HCT116 (cell line): ENCODE data around the gene MAN2C1. TPM values are rescaled to one million over a fixed set of nuclear protein-coding genes. Genes with fewer than 3 reads are reported as not detected.
"Not testable (repeated sequence)": the region's sequence is repeated elsewhere in the genome, so short reads cannot be mapped to it uniquely, and the experiment has no call there.

Source experiments
- ATAC-seq: fragments of 200-7000 bp; cut with Tn5 transposase; 2 replicates; pipeline ENCODE4 v1.9.1; 2020; ENCODE audit warnings: mild to moderate bottlenecking, moderate library complexity
- BruUV-seq: library from RNA; stranded (reverse); fragments of 400-500 nt; replicated peaks from 2 replicates; lab custom pipeline; 2021; lab: Mats Ljungman, UMichigan
- CTCF ChIA-PET: fragments of 300-600 bp; sonication (Branson Sonifier 250); formaldehyde crosslinking; loops from one replicate; lab custom pipeline; 2021; ENCODE audit warnings: antibody characterized with exemption; lab: Charles Lee
- POLR2A ChIA-PET: fragments of 300-600, 350-600 bp; sonication (Branson Sonifier 250); formaldehyde crosslinking; loops from one replicate; lab custom pipeline; 2021; ENCODE audit warnings: antibody characterized with exemption; lab: Charles Lee
- RAD21 ChIA-PET, 2 experiments: fragments of 300-600 bp; sonication (Branson Sonifier 250); formaldehyde crosslinking; loops; one replicate each; lab custom pipeline; 2023; ENCODE audit warnings: low total read pairs in 2 of 2; ENCODE audit not compliant: uncharacterized antibody in 2 of 2, unreplicated experiment in 2 of 2, low non-redundant PET in 1 of 2; lab: Charles Lee
- DNase-seq: peaks from one replicate; pipeline ENCODE4 v3.0.0-alpha.2; 2010; ENCODE audit warnings: low read depth, low spot score
- H2AFZ ChIP-seq: fragments of 200-600 bp; shearing (Covaris generic), sonication (generic); 2 replicates; pipeline ENCODE4 v1.6.1; 2017; ENCODE audit warnings: low read depth, mixed run types, mixed read lengths, antibody characterized with exemption, low read length; ENCODE audit not compliant: poor library complexity, severe bottlenecking
- H3K27ac ChIP-seq: 2 replicates; pipeline ENCODE4 v1.5.1; 2012; ENCODE audit warnings: low read depth, low read length
- H3K27me3 ChIP-seq: fragments of 200-600 bp; sonication (generic); 2 replicates; pipeline ENCODE4 v1.6.1; 2016; ENCODE audit warnings: mixed run types, low read length, mixed read lengths; ENCODE audit not compliant: insufficient read depth
- H3K36me3 ChIP-seq, 2 experiments: fragments of 200-500 bp in 1 of 2; fragments of 200-600 bp in 1 of 2; sonication (Bioruptor generic) in 1 of 2; sonication (generic) in 1 of 2; 2 replicates each; pipeline versions ENCODE4 v1.5.1 to v1.6.1; 2014 to 2016; ENCODE audit warnings: low read length in 2 of 2, inconsistent platforms in 1 of 2, mixed read lengths in 1 of 2, mixed run types in 1 of 2; ENCODE audit not compliant: insufficient read depth in 2 of 2, control insufficient read depth in 1 of 2
- H3K4me1 ChIP-seq, 2 experiments: fragments of 200-600 bp in 1 of 2; sonication (generic) in 1 of 2; 2 replicates each; pipeline versions ENCODE4 v1.5.1 to v1.6.1; 2012 to 2017; ENCODE audit warnings: low read length in 2 of 2, inconsistent platforms in 1 of 2, mild to moderate bottlenecking in 1 of 2, mixed read lengths in 1 of 2, mixed run types in 1 of 2, moderate library complexity in 1 of 2; ENCODE audit not compliant: insufficient read depth in 2 of 2, control insufficient read depth in 1 of 2
- H3K4me2 ChIP-seq: fragments of 200-600 bp; sonication (generic); 2 replicates; pipeline ENCODE4 v1.6.1; 2017; ENCODE audit warnings: mixed run types, low read length, mixed read lengths
- H3K4me3 ChIP-seq, 2 experiments: fragments of 200-600 bp in 1 of 2; sonication (generic) in 1 of 2; replicated peaks in 1 of 2; 2 replicates each; pipeline ENCODE4 v1.5.1; 2011 to 2016; ENCODE audit warnings: low read length in 2 of 2, control low read depth in 1 of 2, low read depth in 1 of 2, mild to moderate bottlenecking in 1 of 2, mixed read lengths in 1 of 2, mixed run types in 1 of 2
- H3K79me2 ChIP-seq: fragments of 200-600 bp; sonication (generic); 2 replicates; pipeline ENCODE4 v1.6.1; 2017; ENCODE audit warnings: mild to moderate bottlenecking, mixed run types, low read length, moderate library complexity, mixed read lengths; ENCODE audit not compliant: insufficient read depth
- H3K9ac ChIP-seq: fragments of 200-600 bp; sonication (generic); 2 replicates; pipeline ENCODE4 v1.6.1; 2016; ENCODE audit warnings: low read length, mixed read lengths
- H3K9me2 ChIP-seq: fragments of 200-600 bp; sonication (generic), shearing (Covaris generic); 2 replicates; pipeline ENCODE4 v1.6.1; 2017; ENCODE audit warnings: mixed run types, mild to moderate bottlenecking, moderate library complexity; ENCODE audit not compliant: insufficient read depth
- H3K9me3 ChIP-seq, 2 experiments: fragments of 200-500 bp in 1 of 2; fragments of 200-600 bp in 1 of 2; sonication (Bioruptor generic) in 1 of 2; sonication (generic) in 1 of 2; 2 replicates each; pipeline ENCODE4 v1.6.1; 2014 to 2017; ENCODE audit warnings: low read length in 2 of 2, mixed read lengths in 2 of 2, inconsistent platforms in 1 of 2, low read depth in 1 of 2, mild to moderate bottlenecking in 1 of 2, mixed run types in 1 of 2, moderate library complexity in 1 of 2; ENCODE audit not compliant: control insufficient read depth in 1 of 2, insufficient read depth in 1 of 2
- H4K20me1 ChIP-seq: fragments of 200-600 bp; sonication (generic), shearing (Covaris generic); 2 replicates; pipeline ENCODE4 v1.6.1; 2017; ENCODE audit warnings: mixed run types, mild to moderate bottlenecking, moderate library complexity; ENCODE audit not compliant: insufficient read depth
- CBX3 ChIP-seq: IDR thresholded peaks from 2 replicates; pipeline ENCODE4 v1.6.1; 2012; ENCODE audit warnings: low read depth
- CEBPB ChIP-seq: IDR thresholded peaks from 2 replicates; pipeline ENCODE4 v1.6.1; 2012; ENCODE audit warnings: low read depth
- EGR1 ChIP-seq: IDR thresholded peaks from 2 replicates; pipeline ENCODE4 v1.6.1; 2012; ENCODE audit warnings: low read depth
- POLR2AphosphoS5 ChIP-seq: IDR thresholded peaks from 2 replicates; pipeline ENCODE4 v1.6.1; 2011; ENCODE audit warnings: mild to moderate bottlenecking, low read depth, low read length, moderate library complexity
- RAD21 ChIP-seq: IDR thresholded peaks from 2 replicates; pipeline ENCODE4 v1.6.1; 2012; ENCODE audit warnings: low read depth, mild to moderate bottlenecking
- TCF7L2 ChIP-seq: IDR thresholded peaks from 2 replicates; pipeline ENCODE4 v1.7.0; 2011; ENCODE audit warnings: borderline replicate concordance, inconsistent platforms; ENCODE audit not compliant: insufficient read depth, insufficient read length; ENCODE audit errors: extremely low read depth
- intact Hi-C: fragments of 100-400 bp; cut with micrococcal nuclease; formaldehyde crosslinking; loops from 2 replicates; pipeline ENCODE4 v1.10.0; 2022
- total RNA-seq: library from RNA; stranded (reverse); gene quantifications from one replicate; pipeline ENCODE4 v1.2.1, GENCODE V29; 2021; ENCODE audit not compliant: unreplicated experiment

MAN2C1 gene
- total RNA-seq, 1 experiment from 2014 or later: 118 TPM

GRCh38 chr15:75314552-75315290, 53.7 kb downstream of the MAN2C1 start:
- TF ChIP-seq RAD21 (no peak), TCF7L2 (no peak), EGR1 (no peak), CEBPB (no peak), POLR2AphosphoS5 (no peak)
- TF ChIP-seq, all 23 proteins: peak for 0
- ChIA-PET POLR2A (no interaction called here), RAD21 (no interaction called here), CTCF (no interaction called here)
- H3K4me3 ChIP-seq: no peak overlapping the region
- DNase-seq (no peak), ATAC-seq (no peak)
- intact Hi-C loops: no loop called here
- no peaks in the 10 kb centered on the region for H3K27me3 ChIP-seq
- no peak overlapping the region for H3K27ac ChIP-seq
- H3K9me2 ChIP-seq: no peaks in the 10 kb centered on the region
- H3K4me2 ChIP-seq: no peak overlapping the region
- no peaks in the 10 kb centered on the region for H3K79me2 ChIP-seq
- no peak overlapping the region for H2AFZ ChIP-seq
- peaks cover 0 to 7% of the 10 kb centered on the region in 2 experiments; a peak in 2 of 4 replicates for H3K4me1 ChIP-seq
- no peak overlapping the region for H3K9ac ChIP-seq
- H4K20me1 ChIP-seq: no peaks in the 10 kb centered on the region
- BruUV-seq: no TSS peak
- no peaks in the 10 kb centered on the region for H3K36me3 ChIP-seq
- H3K9me3 ChIP-seq: no peaks in the 10 kb centered on the region

- no peaks in the 10 kb centered on the region for H4K20me1 ChIP-seq
- intact Hi-C loops: no loop called here
- peaks cover 0 to 10% of the 10 kb centered on the region in 2 experiments; a peak in 2 of 4 replicates for H3K4me1 ChIP-seq
- TF ChIP-seq CBX3: no peak
- RAD21 ChIA-PET: no interaction called here
- no peak overlapping the region for H3K9ac ChIP-seq
- ATAC-seq (no peak), DNase-seq (no peak)
- no peaks in the 10 kb centered on the region for H3K79me2 ChIP-seq
- no peak overlapping the region for H2AFZ ChIP-seq
- POLR2A ChIA-PET: no interaction called here
- no peaks in the 10 kb centered on the region for H3K9me3 ChIP-seq
- no TSS peak for BruUV-seq
- H3K4me2 ChIP-seq: no peak overlapping the region
- H3K9me2 ChIP-seq: no peaks in the 10 kb centered on the region
- no peaks in the 10 kb centered on the region for H3K36me3 ChIP-seq
- CTCF ChIA-PET: no interaction called here
- H3K27me3 ChIP-seq: no peaks in the 10 kb centered on the region
- H3K27ac ChIP-seq: no peak overlapping the region
- no peak overlapping the region for H3K4me3 ChIP-seq
Observed at GRCh38 chr15:75313116-75313845, 55.1 kb downstream of the MAN2C1 start.

- H3K36me3 ChIP-seq, BruUV-seq, CTCF ChIA-PET, H3K27me3 ChIP-seq, H2AFZ ChIP-seq, H3K9ac ChIP-seq, H3K27ac ChIP-seq, H3K79me2 ChIP-seq, DNase-seq, H3K4me2 ChIP-seq, H3K9me3 ChIP-seq, POLR2A ChIA-PET, ATAC-seq, H4K20me1 ChIP-seq, H3K9me2 ChIP-seq, H3K4me3 ChIP-seq, intact Hi-C loops, RAD21 ChIA-PET: not testable (repeated sequence)
- H3K4me1 ChIP-seq: peaks cover 4 to 17% of the 10 kb centered on the region in 2 experiments; a peak in 3 of 4 replicates
Observed at GRCh38 chr15:75312548-75312947, 55.9 kb downstream of the MAN2C1 start.
